WERI-Rb-1 (cell line): ENCODE data around the gene ZBTB7C.

ENCODE experiments used
- DNase-seq: peaks from one replicate; pipeline ENCODE4 v3.0.0-alpha.2; 2020
- H3K27ac ChIP-seq: fragments of 250-450 bp; sonication (Bioruptor Pico); 2 replicates; pipeline ENCODE4 v1.5.1; 2020; ENCODE audit warnings: mild to moderate bottlenecking, moderate library complexity
- H3K27me3 ChIP-seq: fragments of 250-450 bp; sonication (Bioruptor Pico); 2 replicates; pipeline ENCODE4 v1.5.1; 2021; ENCODE audit warnings: mild to moderate bottlenecking, low read depth, moderate library complexity; ENCODE audit not compliant: insufficient read depth, severe bottlenecking
- H3K36me3 ChIP-seq: fragments of 250-450 bp; sonication (Bioruptor Pico); 2 replicates; pipeline ENCODE4 v1.5.1; 2020; ENCODE audit warnings: mild to moderate bottlenecking, moderate library complexity
- H3K4me3 ChIP-seq: 2 replicates; pipeline ENCODE4 v1.5.1; 2011; ENCODE audit warnings: low read depth, mild to moderate bottlenecking, control low read depth, low read length
- H3K9me3 ChIP-seq: fragments of 250-450 bp; sonication (Bioruptor Pico); 2 replicates; pipeline ENCODE4 v1.5.1; 2021; ENCODE audit warnings: mild to moderate bottlenecking, moderate library complexity; ENCODE audit not compliant: severe bottlenecking
- CTCF ChIP-seq: IDR thresholded peaks from 2 replicates; pipeline ENCODE4 v1.5.1; 2011; ENCODE audit warnings: low read depth, mild to moderate bottlenecking, control low read depth, inconsistent platforms, low read length

Gene ZBTB7C

GRCh38 chr18:48270929-48271328 lies 138.3 kb downstream of the ZBTB7C start:
- Histone ChIP-seq H3K4me3 (no peak overlapping the region), H3K27me3 (no peaks in the 10 kb centered on the region), H3K9me3 (no peaks in the 10 kb centered on the region), H3K27ac (no peak overlapping the region), H3K36me3 (no peaks in the 10 kb centered on the region)
- no peak for DNase-seq
- no peak for TF ChIP-seq CTCF

- H3K27me3 ChIP-seq = no peaks in the 10 kb centered on the region
- DNase-seq = no peak
- no peak for TF ChIP-seq CTCF
- no peak overlapping the region for H3K27ac ChIP-seq
- no peak overlapping the region for H3K4me3 ChIP-seq
- H3K36me3 ChIP-seq = no peaks in the 10 kb centered on the region
- H3K9me3 ChIP-seq = no peaks in the 10 kb centered on the region
Measured at GRCh38 chr18:48265328-48265727, 143.9 kb downstream of the ZBTB7C start.

GRCh38 chr18:48263914-48264902 lies 145.0 kb downstream of the ZBTB7C start:
- Histone ChIP-seq H3K27ac (no peak overlapping the region), H3K9me3 (no peaks in the 10 kb centered on the region), H3K27me3 (no peaks in the 10 kb centered on the region), H3K4me3 (no peak overlapping the region), H3K36me3 (no peaks in the 10 kb centered on the region)
- DNase-seq = no peak
- TF ChIP-seq CTCF = no peak

- H3K9me3 ChIP-seq = no peaks in the 10 kb centered on the region
- no peaks in the 10 kb centered on the region for H3K27me3 ChIP-seq
- no peak for DNase-seq
- no peaks in the 10 kb centered on the region for H3K36me3 ChIP-seq
- TF ChIP-seq CTCF = no peak
- no peak overlapping the region for H3K4me3 ChIP-seq
- H3K27ac ChIP-seq = no peak overlapping the region
Measured at GRCh38 chr18:48263192-48263853, 145.9 kb downstream of the ZBTB7C start.

GRCh38 chr18:48260237-48260636 lies 148.9 kb downstream of the ZBTB7C start:
- Histone ChIP-seq H3K27ac (no peak overlapping the region), H3K9me3 (no peaks in the 10 kb centered on the region), H3K27me3 (no peaks in the 10 kb centered on the region), H3K36me3 (no peaks in the 10 kb centered on the region), H3K4me3 (no peak overlapping the region)
- TF ChIP-seq CTCF = no peak
- no peak for DNase-seq
